K562 (cell line): ENCODE data around the gene CDCA4.

ENCODE experiments used
- BRF1 ChIP-seq: IDR thresholded peaks from 3 replicates; pipeline ENCODE4 v1.6.1; 2011; ENCODE audit warnings: borderline replicate concordance, mild to moderate bottlenecking; ENCODE audit not compliant: insufficient read length; ENCODE audit errors: extremely low read depth
- EHMT2 ChIP-seq: fragments of 450-650 bp; IDR thresholded peaks from 2 replicates; pipeline ENCODE4 v1.6.1; 2018; ENCODE audit warnings: antibody characterized with exemption
- HDAC6 ChIP-seq: IDR thresholded peaks from 2 replicates; pipeline ENCODE4 v1.6.1; 2012; ENCODE audit warnings: low read depth, mild to moderate bottlenecking, control low read depth, inconsistent platforms, low read length, moderate library complexity
- MYC ChIP-seq, 2 experiments: fragments of 250-450 bp in 1 of 2; sonication (Bioruptor Pico) in 1 of 2; IDR thresholded peaks; 2 replicates each; pipeline versions ENCODE4 v1.5.1 to v1.6.1; 2012 to 2021; ENCODE audit warnings: low read depth in 2 of 2, borderline replicate concordance in 1 of 2, improper control_type of control experiment in 1 of 2, low read length in 1 of 2, mild to moderate bottlenecking in 1 of 2, moderate library complexity in 1 of 2
- RCOR1 ChIP-seq, 2 experiments: IDR thresholded peaks; 2 replicates each; pipeline ENCODE4 v1.6.1; 2012; ENCODE audit warnings: low read depth in 2 of 2, low read length in 2 of 2, borderline replicate concordance in 1 of 2, improper control_type of control experiment in 1 of 2
- SP1 ChIP-seq: sonication (generic); formaldehyde crosslinking; IDR thresholded peaks from 2 replicates; pipeline ENCODE4 v1.8.1; 2022; ENCODE audit warnings: mild to moderate bottlenecking, missing genetic modification reagents
- ZBTB43 ChIP-seq: sonication (generic); formaldehyde crosslinking; IDR thresholded peaks from 2 replicates; pipeline ENCODE4 v1.8.0; 2023; ENCODE audit warnings: mild to moderate bottlenecking, missing genetic modification reagents
- ZNF263 ChIP-seq: sonication (generic); formaldehyde crosslinking; IDR thresholded peaks from 2 replicates; pipeline ENCODE4 v1.8.0; 2022; ENCODE audit warnings: mild to moderate bottlenecking, missing genetic modification reagents, borderline replicate concordance
- TF ChIP-seq, protein P1 (sequence below): fragments of 250-450 bp; sonication (Bioruptor Pico); IDR thresholded peaks from 2 replicates; pipeline ENCODE4 v1.8.0; 2021; ENCODE audit warnings: moderate library complexity, mild to moderate bottlenecking, inconsistent platforms

DNA sequence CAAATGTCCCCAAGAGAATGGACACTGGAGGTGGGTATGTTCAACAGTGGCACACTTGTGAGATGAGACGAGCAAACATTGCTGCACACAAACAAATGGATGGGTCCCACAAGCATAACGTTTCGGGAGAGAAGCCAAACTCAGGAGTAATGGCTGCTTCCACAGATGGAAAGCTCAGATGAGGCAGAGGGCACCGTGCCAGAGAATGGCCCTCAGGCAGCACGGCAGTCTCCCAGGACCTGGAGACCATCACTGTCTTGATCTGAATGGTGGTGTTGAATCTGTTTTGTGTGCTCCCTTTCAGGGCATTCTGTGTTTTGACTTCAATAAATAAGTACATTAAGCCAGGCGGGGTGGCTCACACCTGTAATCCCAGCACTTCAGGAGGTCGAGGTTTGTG is 8.5 kb upstream of the CDCA4 start:
- TF ChIP-seq ZBTB43 (CRISPR knock-in tag) (no peak), SP1 (CRISPR knock-in tag) (no peak), BRF1 (no peak), MYC (IDR thresholded peaks at IDR 0.05; ENCODE audit: low read depth, low read length) (no peak), MYC (CRISPR knock-in tag; IDR thresholded peaks at IDR 0.05; ENCODE audit: borderline replicate concordance, low read depth) (no peak), ZNF263 (CRISPR knock-in tag) (no peak), EHMT2 (no peak), RCOR1 (IDR thresholded peaks at IDR 0.05; ENCODE audit: borderline replicate concordance in 1 of 2, low read depth in 2 of 2, low read length in 2 of 2) (no peak), HDAC6 (no peak)
- TF ChIP-seq, protein P1, sequence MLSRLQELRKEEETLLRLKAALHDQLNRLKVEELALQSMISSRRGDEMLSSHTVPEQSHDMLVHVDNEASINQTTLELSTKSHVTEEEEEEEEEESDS (CRISPR knock-in tag): no peak
